HS-5 (cell line): ENCODE data around the gene ATRNL1.

Experiments
- DNase-seq: peaks from one replicate; pipeline ENCODE4 v3.0.0-alpha.2; 2012; ENCODE audit warnings: low read depth

Gene ATRNL1

GRCh38 chr10:115093286-115093775 lies at the start of gene ATRNL1:
TSS of gene ATRNL1 (plus strand) at chr10:115093365. CDS start at chr10:115093751, 386 bp downstream.
- DNase-seq: no peak

- no peak for DNase-seq
Observed at GRCh38 chr10:115043719-115044118, 49.4 kb upstream of the ATRNL1 start.

- no peak for DNase-seq
Observed at GRCh38 chr10:115044891-115045290, 48.3 kb upstream of the ATRNL1 start.

- DNase-seq: no peak
Observed at GRCh38 chr10:115045499-115045898, 47.7 kb upstream of the ATRNL1 start.

GRCh38 chr10:115046686-115047236 lies 46.4 kb upstream of the ATRNL1 start:
- no peak for DNase-seq

GRCh38 chr10:115047705-115048104 lies 45.5 kb upstream of the ATRNL1 start:
- no peak for DNase-seq

GRCh38 chr10:115049318-115049717 lies 43.8 kb upstream of the ATRNL1 start:
- no peak for DNase-seq

- DNase-seq: no peak
Observed at GRCh38 chr10:115049960-115050359, 43.2 kb upstream of the ATRNL1 start.

- no peak for DNase-seq
Observed at GRCh38 chr10:115050375-115051010, 42.7 kb upstream of the ATRNL1 start.

- DNase-seq: no peak
Observed at GRCh38 chr10:115051216-115051615, 41.9 kb upstream of the ATRNL1 start.

GRCh38 chr10:115052226-115052625 lies 40.9 kb upstream of the ATRNL1 start:
- no peak for DNase-seq

- no peak for DNase-seq
Observed at GRCh38 chr10:115052728-115053127, 40.4 kb upstream of the ATRNL1 start.

- DNase-seq: no peak
Observed at GRCh38 chr10:115056186-115056585, 37.0 kb upstream of the ATRNL1 start.

- no peak for DNase-seq
Observed at GRCh38 chr10:115059301-115059898, 33.8 kb upstream of the ATRNL1 start.

GRCh38 chr10:115063701-115064658 lies 29.2 kb upstream of the ATRNL1 start:
- DNase-seq: no peak

GRCh38 chr10:115065801-115066200 lies 27.4 kb upstream of the ATRNL1 start:
- DNase-seq: no peak

- no peak for DNase-seq
Observed at GRCh38 chr10:115066528-115066927, 26.6 kb upstream of the ATRNL1 start.

GRCh38 chr10:115073796-115074195 lies 19.4 kb upstream of the ATRNL1 start:
- DNase-seq: no peak

GRCh38 chr10:115082506-115082905 lies 10.7 kb upstream of the ATRNL1 start:
- peak; percentile 52 for DNase-seq

- DNase-seq: no peak
Observed at GRCh38 chr10:115084277-115084850, 8.8 kb upstream of the ATRNL1 start.

- no peak for DNase-seq
Observed at GRCh38 chr10:115091161-115091560, 2.0 kb upstream of the ATRNL1 start.

- no peak for DNase-seq
Observed at GRCh38 chr10:115092258-115092554, 959 bp upstream of the ATRNL1 start.
